Testis (tissue), 2 donors: ENCODE measurements around the gene ESRRB.

Experiments
- POLR2A ChIP-seq: fragments of 450-650 bp; IDR thresholded peaks from one replicate; pipeline ENCODE4 v1.6.1; 2017; ENCODE audit warnings: antibody characterized with exemption, mild to moderate bottlenecking, moderate library complexity
- TF ChIP-seq, protein P1 (sequence below), 3 experiments: fragments of 450-650 bp in 2 of 3; fragments of 200-600 bp in 1 of 3; sonication (generic) in 1 of 3; IDR thresholded peaks; one replicate each; pipeline ENCODE4 v1.5.1; 2016 to 2019; ENCODE audit warnings: antibody characterized with exemption in 3 of 3, mild to moderate bottlenecking in 2 of 3, moderate library complexity in 1 of 3

DNA sequence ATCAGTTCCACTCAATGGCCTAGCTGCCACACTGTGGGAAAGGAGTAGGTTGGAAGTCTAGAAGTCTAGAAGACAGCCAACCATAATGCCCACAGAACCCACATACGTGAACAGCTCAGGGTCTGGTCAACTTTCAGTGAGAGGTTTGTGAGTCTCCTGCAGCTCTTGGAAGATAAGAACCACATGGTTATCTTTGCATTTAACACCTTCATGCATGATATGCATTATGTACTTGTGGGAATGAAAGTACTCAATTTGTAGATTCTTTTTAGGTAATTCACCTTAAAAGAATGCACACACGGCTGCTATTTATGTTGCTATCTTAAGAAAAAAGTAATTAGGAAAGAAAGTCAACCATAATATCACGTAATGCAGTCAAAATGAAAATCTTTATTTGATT is 126.7 kb downstream of the ESRRB start:
- TF ChIP-seq, protein P1, sequence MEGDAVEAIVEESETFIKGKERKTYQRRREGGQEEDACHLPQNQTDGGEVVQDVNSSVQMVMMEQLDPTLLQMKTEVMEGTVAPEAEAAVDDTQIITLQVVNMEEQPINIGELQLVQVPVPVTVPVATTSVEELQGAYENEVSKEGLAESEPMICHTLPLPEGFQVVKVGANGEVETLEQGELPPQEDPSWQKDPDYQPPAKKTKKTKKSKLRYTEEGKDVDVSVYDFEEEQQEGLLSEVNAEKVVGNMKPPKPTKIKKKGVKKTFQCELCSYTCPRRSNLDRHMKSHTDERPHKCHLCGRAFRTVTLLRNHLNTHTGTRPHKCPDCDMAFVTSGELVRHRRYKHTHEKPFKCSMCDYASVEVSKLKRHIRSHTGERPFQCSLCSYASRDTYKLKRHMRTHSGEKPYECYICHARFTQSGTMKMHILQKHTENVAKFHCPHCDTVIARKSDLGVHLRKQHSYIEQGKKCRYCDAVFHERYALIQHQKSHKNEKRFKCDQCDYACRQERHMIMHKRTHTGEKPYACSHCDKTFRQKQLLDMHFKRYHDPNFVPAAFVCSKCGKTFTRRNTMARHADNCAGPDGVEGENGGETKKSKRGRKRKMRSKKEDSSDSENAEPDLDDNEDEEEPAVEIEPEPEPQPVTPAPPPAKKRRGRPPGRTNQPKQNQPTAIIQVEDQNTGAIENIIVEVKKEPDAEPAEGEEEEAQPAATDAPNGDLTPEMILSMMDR (IDR thresholded peaks at IDR 0.05) = no peak
- TF ChIP-seq POLR2A = no peak
